HepG2 (cell line): Measurements from ENCODE around the gene FBXO10. TPM values are rescaled to one million over a fixed set of nuclear protein-coding genes. Genes with fewer than 3 reads are reported as not detected.
"Not testable (repeated sequence)": the region's sequence is repeated elsewhere in the genome, so short reads cannot be mapped to it uniquely, and the experiment has no call there.

Source experiments
- ATAC-seq: fragments of 200-7000 bp; cut with Tn5 transposase; 3 replicates; pipeline ENCODE4 v1.9.1; 2020; ENCODE audit warnings: mild to moderate bottlenecking, moderate library complexity
- BruUV-seq: library from RNA; stranded (reverse); fragments of 400-500 nt; replicated peaks from 2 replicates; lab custom pipeline; 2021; lab: Mats Ljungman, UMichigan
- CTCF ChIA-PET: fragments of 300-600 bp; formaldehyde crosslinking; extraction: SDS; loops from one replicate; lab custom pipeline; 2021; ENCODE audit warnings: low total read pairs, inconsistent platforms, low intra/inter-chr PET ratio; lab: Yijun Ruan, JAX
- POLR2A ChIA-PET: fragments of 350-600 bp; sonication (Branson Sonifier 250); formaldehyde crosslinking; loops from one replicate; lab custom pipeline; 2020; ENCODE audit warnings: antibody characterized with exemption, inconsistent platforms; lab: Yijun Ruan, JAX
- DNase-seq: peaks from one replicate; pipeline ENCODE4 v3.0.0-alpha.2; 2015; ENCODE audit warnings: low spot score
- FAIRE-seq: peaks from 3 replicates; lab custom pipeline; 2011; peaks lifted over from hg19 to GRCh38; lab: Jason Lieb, UNC
- H2AFZ ChIP-seq: one replicate; pipeline ENCODE4 v1.6.1; 2011; ENCODE audit warnings: low read length, inconsistent platforms
- H3K27ac ChIP-seq: fragments of 300-600 bp; 3 replicates; pipeline ENCODE4 v1.8.0; 2011; ENCODE audit warnings: mixed run types, mild to moderate bottlenecking, mixed read lengths, low read length, inconsistent platforms; ENCODE audit not compliant: insufficient read depth; ENCODE audit errors: extremely low read length
- H3K27me3 ChIP-seq, 2 experiments: fragments of 200-600 bp in 1 of 2; 2 replicates in 1 of 2; 3 replicates in 1 of 2; pipeline versions ENCODE4 v1.6.0 to v1.8.0; 2011; ENCODE audit warnings: low read length in 2 of 2, mild to moderate bottlenecking in 2 of 2, moderate library complexity in 2 of 2, inconsistent platforms in 1 of 2; ENCODE audit not compliant: insufficient read depth in 2 of 2, control insufficient read depth in 1 of 2
- H3K36me3 ChIP-seq, 2 experiments: fragments of 200-600 bp in 1 of 2; replicated peaks in 1 of 2; 2 replicates in 1 of 2; 3 replicates in 1 of 2; pipeline versions ENCODE4 v1.5.1 to v1.8.0; 2011; ENCODE audit warnings: low read length in 2 of 2, inconsistent platforms in 1 of 2; ENCODE audit not compliant: insufficient read depth in 2 of 2, control insufficient read depth in 1 of 2
- H3K4me1 ChIP-seq: 2 replicates; pipeline ENCODE4 v1.5.1; 2012; ENCODE audit warnings: low read length, inconsistent platforms; ENCODE audit not compliant: insufficient read depth
- H3K4me2 ChIP-seq: 2 replicates; pipeline ENCODE4 v1.6.0; 2011; ENCODE audit warnings: low read depth, low read length, inconsistent platforms
- H3K4me3 ChIP-seq, 3 experiments: fragments of 200-600 bp in 1 of 3; sonication (generic), shearing (Covaris generic) in 1 of 3; replicated peaks in 1 of 3; 2 replicates each; pipeline ENCODE4 v1.5.1; 2011 to 2016; ENCODE audit warnings: low read length in 3 of 3, inconsistent platforms in 2 of 3, low read depth in 2 of 3, mild to moderate bottlenecking in 2 of 3, control low read depth in 1 of 3, mixed read lengths in 1 of 3; ENCODE audit not compliant: insufficient read depth in 1 of 3
- H3K79me2 ChIP-seq: one replicate; pipeline ENCODE4 v1.6.1; 2011; ENCODE audit warnings: low read length, inconsistent platforms; ENCODE audit not compliant: insufficient read depth
- H3K9ac ChIP-seq: 2 replicates; pipeline ENCODE4 v1.6.0; 2011; ENCODE audit warnings: mild to moderate bottlenecking, low read depth, low read length, inconsistent platforms; ENCODE audit not compliant: insufficient read depth
- H3K9me3 ChIP-seq: 2 replicates; pipeline ENCODE4 v1.5.1; 2012; ENCODE audit warnings: mild to moderate bottlenecking, low read length
- H4K20me1 ChIP-seq: 2 replicates; pipeline ENCODE4 v1.6.0; 2011; ENCODE audit warnings: inconsistent platforms, mild to moderate bottlenecking, low read length, moderate library complexity; ENCODE audit not compliant: insufficient read depth
- ADNP ChIP-seq: sonication (generic); formaldehyde crosslinking; IDR thresholded peaks from 2 replicates; pipeline ENCODE4 v1.4.0; 2020; ENCODE audit warnings: missing genetic modification reagents
- CEBPG ChIP-seq: IDR thresholded peaks from 2 replicates; pipeline ENCODE4 v1.6.1; 2016
- DMAP1 ChIP-seq: IDR thresholded peaks from 2 replicates; pipeline ENCODE4 v1.6.1; 2016
- RCOR2 ChIP-seq: IDR thresholded peaks from 2 replicates; pipeline ENCODE4 v1.6.1; 2016; ENCODE audit warnings: missing biosample characterization, missing genetic modification reagents
- SIN3A ChIP-seq: IDR thresholded peaks from 2 replicates; pipeline ENCODE4 v1.6.1; 2011; ENCODE audit warnings: low read depth, mild to moderate bottlenecking, control low read depth, low read length, borderline replicate concordance
- ZMYM3 ChIP-seq: sonication (generic); formaldehyde crosslinking; IDR thresholded peaks from 2 replicates; pipeline ENCODE4 v1.5.1; 2020; ENCODE audit warnings: mild to moderate bottlenecking, missing genetic modification reagents
- ZNF629 ChIP-seq: sonication (generic); formaldehyde crosslinking; conservative IDR thresholded peaks from 2 replicates; pipeline ENCODE4 v1.5.0; 2020; ENCODE audit warnings: missing genetic modification reagents
- WGBS: methylation state at CpG from one replicate; pipeline ENCODE4 v1.1.6; 2017; ENCODE audit warnings: low lambda C conversion rate; 5-methylcytosine and 5-hydroxymethylcytosine counted together
- in situ Hi-C: cut with HindIII; loops from 2 replicates; pipeline ENCODE4 v1.10.0; 2017; ENCODE audit warnings: low pct_unique_long_range_greater_than_20kb; ENCODE audit not compliant: extremely low pct_ligation_motif_present
- intact Hi-C: fragments of 100-400 bp; cut with micrococcal nuclease; formaldehyde crosslinking; loops from one replicate; pipeline ENCODE4 v1.10.0; 2022; ENCODE audit not compliant: unreplicated experiment
- polyA plus RNA-seq, 8 experiments: library from polyadenylated mRNA; depleted of rRNA in 3 of 8; stranded (reverse) in 7 of 8; unstranded in 1 of 8; fragments of >200 nt; fragmentation: Illumina TruSeq in 4 of 8; extraction: Trizol in 4 of 8; gene quantifications; 2 replicates each; pipeline versions ENCODE4 v1.2.1 to v1.2.3, GENCODE V29; 2011 to 2016; ENCODE audit warnings: low read depth in 4 of 8, missing spikeins in 1 of 8, mixed read lengths in 1 of 8; ENCODE audit not compliant: insufficient read depth in 1 of 8
- total RNA-seq, 5 experiments: library from RNA; depleted of rRNA; stranded (reverse); fragments of >200 nt; fragmentation: Illumina TruSeq; extraction: Trizol; gene quantifications; 2 replicates each; pipeline ENCODE4 v1.2.3, GENCODE V29; 2016; ENCODE audit warnings: low read depth in 1 of 5
- TF ChIP-seq, protein P1 (sequence below): sonication (generic); formaldehyde crosslinking; IDR thresholded peaks from 2 replicates; pipeline ENCODE4 v1.5.0; 2020; ENCODE audit warnings: mild to moderate bottlenecking, missing genetic modification reagents
- TF ChIP-seq, protein P2 (sequence below): IDR thresholded peaks from 2 replicates; pipeline ENCODE4 v1.6.1; 2016; ENCODE audit warnings: mild to moderate bottlenecking

FBXO10 gene
- total and polyA plus RNA-seq, 2 of the 13 experiments (the other 11 are each of a cell fraction or from before 2014, with no cell fraction given): 3.1 to 5.1 TPM

DNA sequence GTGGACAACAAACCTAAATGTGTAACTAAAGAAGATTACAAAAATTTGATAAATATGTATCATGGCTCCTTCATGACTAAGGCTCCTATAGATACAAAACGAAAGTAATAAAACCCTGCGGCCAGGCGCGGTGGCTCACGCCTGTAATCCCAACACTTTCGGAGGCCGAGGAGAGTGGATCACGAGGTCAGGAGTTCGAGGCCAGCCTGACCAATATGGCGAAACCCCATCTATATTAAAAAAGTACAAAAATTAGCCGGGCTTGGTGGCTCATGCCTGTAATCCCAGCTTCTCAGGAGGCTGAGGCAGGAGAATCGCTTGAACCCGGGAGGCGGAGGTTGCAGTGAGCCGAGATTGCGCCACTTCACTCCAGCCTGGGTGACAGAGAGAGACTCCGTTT lies 108.7 kb downstream of the FBXO10 start:
- H3K36me3 ChIP-seq, CTCF ChIA-PET, H3K9me3 ChIP-seq, intact Hi-C loops, POLR2A ChIA-PET, FAIRE-seq, in situ Hi-C loops, BruUV-seq, H2AFZ ChIP-seq, ATAC-seq, H3K27me3 ChIP-seq: not testable (repeated sequence)
- TF ChIP-seq ZNF629 (CRISPR knock-in tag): 0 out of 2 replicates have a peak, but pooled peaks have one; percentile 8
- TF ChIP-seq, protein P1, sequence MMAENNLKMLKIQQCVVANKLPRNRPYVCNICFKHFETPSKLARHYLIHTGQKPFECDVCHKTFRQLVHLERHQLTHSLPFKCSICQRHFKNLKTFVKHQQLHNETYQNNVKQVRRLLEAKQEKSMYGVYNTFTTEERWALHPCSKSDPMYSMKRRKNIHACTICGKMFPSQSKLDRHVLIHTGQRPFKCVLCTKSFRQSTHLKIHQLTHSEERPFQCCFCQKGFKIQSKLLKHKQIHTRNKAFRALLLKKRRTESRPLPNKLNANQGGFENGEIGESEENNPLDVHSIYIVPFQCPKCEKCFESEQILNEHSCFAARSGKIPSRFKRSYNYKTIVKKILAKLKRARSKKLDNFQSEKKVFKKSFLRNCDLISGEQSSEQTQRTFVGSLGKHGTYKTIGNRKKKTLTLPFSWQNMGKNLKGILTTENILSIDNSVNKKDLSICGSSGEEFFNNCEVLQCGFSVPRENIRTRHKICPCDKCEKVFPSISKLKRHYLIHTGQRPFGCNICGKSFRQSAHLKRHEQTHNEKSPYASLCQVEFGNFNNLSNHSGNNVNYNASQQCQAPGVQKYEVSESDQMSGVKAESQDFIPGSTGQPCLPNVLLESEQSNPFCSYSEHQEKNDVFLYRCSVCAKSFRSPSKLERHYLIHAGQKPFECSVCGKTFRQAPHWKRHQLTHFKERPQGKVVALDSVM (CRISPR knock-in tag): peak; percentile 65; the same call in 1 of the 2 replicates
- peak; percentile 33; the same call in 1 of the 2 replicates for TF ChIP-seq ZMYM3 (CRISPR knock-in tag)
- TF ChIP-seq, protein P2, sequence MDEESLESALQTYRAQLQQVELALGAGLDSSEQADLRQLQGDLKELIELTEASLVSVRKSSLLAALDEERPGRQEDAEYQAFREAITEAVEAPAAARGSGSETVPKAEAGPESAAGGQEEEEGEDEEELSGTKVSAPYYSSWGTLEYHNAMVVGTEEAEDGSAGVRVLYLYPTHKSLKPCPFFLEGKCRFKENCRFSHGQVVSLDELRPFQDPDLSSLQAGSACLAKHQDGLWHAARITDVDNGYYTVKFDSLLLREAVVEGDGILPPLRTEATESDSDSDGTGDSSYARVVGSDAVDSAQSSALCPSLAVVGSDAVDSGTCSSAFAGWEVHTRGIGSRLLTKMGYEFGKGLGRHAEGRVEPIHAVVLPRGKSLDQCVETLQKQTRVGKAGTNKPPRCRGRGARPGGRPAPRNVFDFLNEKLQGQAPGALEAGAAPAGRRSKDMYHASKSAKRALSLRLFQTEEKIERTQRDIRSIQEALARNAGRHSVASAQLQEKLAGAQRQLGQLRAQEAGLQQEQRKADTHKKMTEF (CRISPR knock-in tag): 0 out of 2 replicates have a peak, but pooled peaks have one; percentile 17
- TF ChIP-seq DMAP1: 0 out of 2 replicates have a peak, but pooled peaks have one; percentile 27
- TF ChIP-seq SIN3A: 0 out of 2 replicates have a peak, but pooled peaks have one; percentile 14
- TF ChIP-seq CEBPG (CRISPR knock-in tag): 0 out of 2 replicates have a peak, but pooled peaks have one; percentile 3
- peak; percentile 55; the same call in 1 of the 2 replicates for TF ChIP-seq ADNP (CRISPR knock-in tag)
- 0 out of 2 replicates have a peak, but pooled peaks have one; percentile 43 for TF ChIP-seq RCOR2 (CRISPR knock-in tag)
- Histone ChIP-seq H4K20me1 (peaks cover 14% of the 10 kb centered on the region), H3K79me2 (peaks cover 22% of the 10 kb centered on the region), H3K9ac (peak overlapping the region; percentile 78), H3K4me3 (peak overlapping the region; percentile 65 to 82 (median 79)), H3K4me1 (peaks cover 30% of the 10 kb centered on the region), H3K4me2 (peak overlapping the region; percentile 77), H3K27ac (peak overlapping the region; percentile 95)
- DNase-seq: peak; percentile 27
- WGBS: 5% methylated on average over 17 of the region's 17 CpGs
